Measurements from ENCODE around the gene LRRC74A. TPM values are rescaled to one million over a fixed set of nuclear protein-coding genes. Genes with fewer than 3 reads are reported as not detected.

The LRRC74A gene
- total and polyA plus RNA-seq, 2 experiments from 2014 or later = not detected

DNA sequence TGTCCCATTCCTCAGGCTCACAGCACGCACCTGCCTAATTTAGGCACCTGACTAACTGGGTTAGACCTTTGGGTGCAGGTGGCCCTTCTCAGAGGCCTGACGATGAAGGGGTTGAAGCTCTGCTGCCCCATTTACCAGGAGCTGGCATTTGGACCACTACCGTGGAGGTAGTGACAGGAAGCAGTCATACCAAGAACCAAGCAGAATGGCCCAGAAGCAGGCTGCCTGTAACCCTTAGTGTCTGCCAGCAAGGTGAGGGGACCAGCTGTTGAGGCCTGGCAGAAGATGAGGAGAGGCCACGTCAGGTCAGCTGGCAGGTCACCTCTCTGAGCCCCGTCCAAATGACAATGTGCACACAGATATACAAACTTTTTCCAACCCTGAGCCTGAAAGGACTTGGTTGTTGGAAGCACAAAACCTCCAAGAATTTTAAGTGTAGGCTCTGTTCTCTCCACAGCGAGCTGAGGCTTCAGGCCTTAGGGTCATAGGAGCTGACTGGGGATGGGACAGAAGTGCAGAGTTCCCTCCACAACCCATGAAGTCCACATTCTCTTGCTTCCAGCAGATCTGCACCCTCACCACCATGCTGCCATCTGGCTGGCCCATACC lies 41.8 kb upstream of the LRRC74A start:
- H4K20me1 ChIP-seq (replicated peaks; ENCODE audit: insufficient read depth) = 0 out of 2 replicates have a peak, but pooled peaks cover 3% of the 10 kb centered on the region
- TF ChIP-seq POLR2AphosphoS5 (IDR thresholded peaks at IDR 0.05; ENCODE audit: low read depth) = no peak
- peaks cover 4% of the 10 kb centered on the region; the same call in 1 of the 2 replicates for H3K36me3 ChIP-seq (ENCODE audit: insufficient read depth)
- Mint-ChIP-seq H3K27me3 (ENCODE audit: insufficient read depth, low read depth, poor library complexity) (peaks cover 5% of the 10 kb centered on the region), H3K4me1 (peaks cover 12% of the 10 kb centered on the region; the same call in 2 of the 3 replicates), H3K9me3 (no peaks in the 10 kb centered on the region), H3K4me3 (no peak overlapping the region), H3K27ac (no peak overlapping the region), H3K36me3 (ENCODE audit: low read depth) (peaks cover 47% of the 10 kb centered on the region)
- DNase-seq (ENCODE audit: low spot score) = no peak
- no peaks in the 10 kb centered on the region for H3F3A ChIP-seq (replicated peaks; ENCODE audit: low read depth)
- no peak overlapping the region for H3K4me2 ChIP-seq
- H3K79me2 ChIP-seq (replicated peaks; ENCODE audit: insufficient read depth) = no peaks in the 10 kb centered on the region
- no peak for ATAC-seq
- no peaks in the 10 kb centered on the region for H3K9me2 ChIP-seq (ENCODE audit: insufficient read depth)
- no peak overlapping the region for H3K27ac ChIP-seq (ENCODE audit: low read depth)
- no peak overlapping the region for H3K4me3 ChIP-seq
- no peaks in the 10 kb centered on the region for H3K27me3 ChIP-seq (ENCODE audit: insufficient read depth)
- no peak overlapping the region for H2AFZ ChIP-seq
- H3K4me1 ChIP-seq (ENCODE audit: insufficient read depth) = no peaks in the 10 kb centered on the region

DNA sequence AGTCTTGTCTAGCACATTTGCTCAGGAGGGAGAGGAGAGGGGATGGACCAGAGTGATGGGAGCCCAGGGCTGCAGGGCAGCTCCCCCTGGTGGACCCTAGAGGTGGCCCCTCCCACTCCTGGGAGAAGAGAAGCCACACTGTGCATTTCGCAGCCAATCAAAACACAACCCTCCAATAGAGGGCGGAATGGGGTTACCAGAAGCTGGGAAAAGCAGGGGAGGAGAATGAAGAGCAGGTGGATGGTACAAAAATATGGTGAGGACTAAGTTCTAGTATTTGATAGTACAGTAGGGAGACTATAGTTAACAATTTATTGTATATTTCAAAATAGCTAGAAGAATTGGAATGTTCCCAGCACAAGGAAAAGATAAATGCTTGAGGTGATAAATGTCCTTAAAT lies 41.3 kb upstream of the LRRC74A start:
- Histone ChIP-seq H3K79me2 (replicated peaks; ENCODE audit: insufficient read depth) (no peaks in the 10 kb centered on the region), H3K27me3 (ENCODE audit: insufficient read depth) (no peaks in the 10 kb centered on the region), H4K20me1 (replicated peaks; ENCODE audit: insufficient read depth) (peaks cover 3% of the 10 kb centered on the region; the same call in 1 of the 2 replicates), H3K27ac (ENCODE audit: low read depth) (no peak overlapping the region), H3K4me3 (no peak overlapping the region), H3K9me2 (ENCODE audit: insufficient read depth) (no peaks in the 10 kb centered on the region), H3K4me1 (ENCODE audit: insufficient read depth) (no peaks in the 10 kb centered on the region), H2AFZ (no peak overlapping the region), H3K4me2 (no peak overlapping the region), H3F3A (replicated peaks; ENCODE audit: low read depth) (no peaks in the 10 kb centered on the region), H3K36me3 (ENCODE audit: insufficient read depth) (peaks cover 4% of the 10 kb centered on the region; the same call in 1 of the 2 replicates)
- TF ChIP-seq, protein P1, sequence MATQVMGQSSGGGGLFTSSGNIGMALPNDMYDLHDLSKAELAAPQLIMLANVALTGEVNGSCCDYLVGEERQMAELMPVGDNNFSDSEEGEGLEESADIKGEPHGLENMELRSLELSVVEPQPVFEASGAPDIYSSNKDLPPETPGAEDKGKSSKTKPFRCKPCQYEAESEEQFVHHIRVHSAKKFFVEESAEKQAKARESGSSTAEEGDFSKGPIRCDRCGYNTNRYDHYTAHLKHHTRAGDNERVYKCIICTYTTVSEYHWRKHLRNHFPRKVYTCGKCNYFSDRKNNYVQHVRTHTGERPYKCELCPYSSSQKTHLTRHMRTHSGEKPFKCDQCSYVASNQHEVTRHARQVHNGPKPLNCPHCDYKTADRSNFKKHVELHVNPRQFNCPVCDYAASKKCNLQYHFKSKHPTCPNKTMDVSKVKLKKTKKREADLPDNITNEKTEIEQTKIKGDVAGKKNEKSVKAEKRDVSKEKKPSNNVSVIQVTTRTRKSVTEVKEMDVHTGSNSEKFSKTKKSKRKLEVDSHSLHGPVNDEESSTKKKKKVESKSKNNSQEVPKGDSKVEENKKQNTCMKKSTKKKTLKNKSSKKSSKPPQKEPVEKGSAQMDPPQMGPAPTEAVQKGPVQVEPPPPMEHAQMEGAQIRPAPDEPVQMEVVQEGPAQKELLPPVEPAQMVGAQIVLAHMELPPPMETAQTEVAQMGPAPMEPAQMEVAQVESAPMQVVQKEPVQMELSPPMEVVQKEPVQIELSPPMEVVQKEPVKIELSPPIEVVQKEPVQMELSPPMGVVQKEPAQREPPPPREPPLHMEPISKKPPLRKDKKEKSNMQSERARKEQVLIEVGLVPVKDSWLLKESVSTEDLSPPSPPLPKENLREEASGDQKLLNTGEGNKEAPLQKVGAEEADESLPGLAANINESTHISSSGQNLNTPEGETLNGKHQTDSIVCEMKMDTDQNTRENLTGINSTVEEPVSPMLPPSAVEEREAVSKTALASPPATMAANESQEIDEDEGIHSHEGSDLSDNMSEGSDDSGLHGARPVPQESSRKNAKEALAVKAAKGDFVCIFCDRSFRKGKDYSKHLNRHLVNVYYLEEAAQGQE (IDR thresholded peaks at IDR 0.05; ENCODE audit: unreplicated experiment) = no peak
- no peak for TF ChIP-seq ZNF114 (CRISPR knock-in tag; IDR thresholded peaks at IDR 0.05)
- TF ChIP-seq, protein P2, sequence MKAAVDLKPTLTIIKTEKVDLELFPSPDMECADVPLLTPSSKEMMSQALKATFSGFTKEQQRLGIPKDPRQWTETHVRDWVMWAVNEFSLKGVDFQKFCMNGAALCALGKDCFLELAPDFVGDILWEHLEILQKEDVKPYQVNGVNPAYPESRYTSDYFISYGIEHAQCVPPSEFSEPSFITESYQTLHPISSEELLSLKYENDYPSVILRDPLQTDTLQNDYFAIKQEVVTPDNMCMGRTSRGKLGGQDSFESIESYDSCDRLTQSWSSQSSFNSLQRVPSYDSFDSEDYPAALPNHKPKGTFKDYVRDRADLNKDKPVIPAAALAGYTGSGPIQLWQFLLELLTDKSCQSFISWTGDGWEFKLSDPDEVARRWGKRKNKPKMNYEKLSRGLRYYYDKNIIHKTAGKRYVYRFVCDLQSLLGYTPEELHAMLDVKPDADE (IDR thresholded peaks at IDR 0.05) = no peak
- TF ChIP-seq, protein P3, sequence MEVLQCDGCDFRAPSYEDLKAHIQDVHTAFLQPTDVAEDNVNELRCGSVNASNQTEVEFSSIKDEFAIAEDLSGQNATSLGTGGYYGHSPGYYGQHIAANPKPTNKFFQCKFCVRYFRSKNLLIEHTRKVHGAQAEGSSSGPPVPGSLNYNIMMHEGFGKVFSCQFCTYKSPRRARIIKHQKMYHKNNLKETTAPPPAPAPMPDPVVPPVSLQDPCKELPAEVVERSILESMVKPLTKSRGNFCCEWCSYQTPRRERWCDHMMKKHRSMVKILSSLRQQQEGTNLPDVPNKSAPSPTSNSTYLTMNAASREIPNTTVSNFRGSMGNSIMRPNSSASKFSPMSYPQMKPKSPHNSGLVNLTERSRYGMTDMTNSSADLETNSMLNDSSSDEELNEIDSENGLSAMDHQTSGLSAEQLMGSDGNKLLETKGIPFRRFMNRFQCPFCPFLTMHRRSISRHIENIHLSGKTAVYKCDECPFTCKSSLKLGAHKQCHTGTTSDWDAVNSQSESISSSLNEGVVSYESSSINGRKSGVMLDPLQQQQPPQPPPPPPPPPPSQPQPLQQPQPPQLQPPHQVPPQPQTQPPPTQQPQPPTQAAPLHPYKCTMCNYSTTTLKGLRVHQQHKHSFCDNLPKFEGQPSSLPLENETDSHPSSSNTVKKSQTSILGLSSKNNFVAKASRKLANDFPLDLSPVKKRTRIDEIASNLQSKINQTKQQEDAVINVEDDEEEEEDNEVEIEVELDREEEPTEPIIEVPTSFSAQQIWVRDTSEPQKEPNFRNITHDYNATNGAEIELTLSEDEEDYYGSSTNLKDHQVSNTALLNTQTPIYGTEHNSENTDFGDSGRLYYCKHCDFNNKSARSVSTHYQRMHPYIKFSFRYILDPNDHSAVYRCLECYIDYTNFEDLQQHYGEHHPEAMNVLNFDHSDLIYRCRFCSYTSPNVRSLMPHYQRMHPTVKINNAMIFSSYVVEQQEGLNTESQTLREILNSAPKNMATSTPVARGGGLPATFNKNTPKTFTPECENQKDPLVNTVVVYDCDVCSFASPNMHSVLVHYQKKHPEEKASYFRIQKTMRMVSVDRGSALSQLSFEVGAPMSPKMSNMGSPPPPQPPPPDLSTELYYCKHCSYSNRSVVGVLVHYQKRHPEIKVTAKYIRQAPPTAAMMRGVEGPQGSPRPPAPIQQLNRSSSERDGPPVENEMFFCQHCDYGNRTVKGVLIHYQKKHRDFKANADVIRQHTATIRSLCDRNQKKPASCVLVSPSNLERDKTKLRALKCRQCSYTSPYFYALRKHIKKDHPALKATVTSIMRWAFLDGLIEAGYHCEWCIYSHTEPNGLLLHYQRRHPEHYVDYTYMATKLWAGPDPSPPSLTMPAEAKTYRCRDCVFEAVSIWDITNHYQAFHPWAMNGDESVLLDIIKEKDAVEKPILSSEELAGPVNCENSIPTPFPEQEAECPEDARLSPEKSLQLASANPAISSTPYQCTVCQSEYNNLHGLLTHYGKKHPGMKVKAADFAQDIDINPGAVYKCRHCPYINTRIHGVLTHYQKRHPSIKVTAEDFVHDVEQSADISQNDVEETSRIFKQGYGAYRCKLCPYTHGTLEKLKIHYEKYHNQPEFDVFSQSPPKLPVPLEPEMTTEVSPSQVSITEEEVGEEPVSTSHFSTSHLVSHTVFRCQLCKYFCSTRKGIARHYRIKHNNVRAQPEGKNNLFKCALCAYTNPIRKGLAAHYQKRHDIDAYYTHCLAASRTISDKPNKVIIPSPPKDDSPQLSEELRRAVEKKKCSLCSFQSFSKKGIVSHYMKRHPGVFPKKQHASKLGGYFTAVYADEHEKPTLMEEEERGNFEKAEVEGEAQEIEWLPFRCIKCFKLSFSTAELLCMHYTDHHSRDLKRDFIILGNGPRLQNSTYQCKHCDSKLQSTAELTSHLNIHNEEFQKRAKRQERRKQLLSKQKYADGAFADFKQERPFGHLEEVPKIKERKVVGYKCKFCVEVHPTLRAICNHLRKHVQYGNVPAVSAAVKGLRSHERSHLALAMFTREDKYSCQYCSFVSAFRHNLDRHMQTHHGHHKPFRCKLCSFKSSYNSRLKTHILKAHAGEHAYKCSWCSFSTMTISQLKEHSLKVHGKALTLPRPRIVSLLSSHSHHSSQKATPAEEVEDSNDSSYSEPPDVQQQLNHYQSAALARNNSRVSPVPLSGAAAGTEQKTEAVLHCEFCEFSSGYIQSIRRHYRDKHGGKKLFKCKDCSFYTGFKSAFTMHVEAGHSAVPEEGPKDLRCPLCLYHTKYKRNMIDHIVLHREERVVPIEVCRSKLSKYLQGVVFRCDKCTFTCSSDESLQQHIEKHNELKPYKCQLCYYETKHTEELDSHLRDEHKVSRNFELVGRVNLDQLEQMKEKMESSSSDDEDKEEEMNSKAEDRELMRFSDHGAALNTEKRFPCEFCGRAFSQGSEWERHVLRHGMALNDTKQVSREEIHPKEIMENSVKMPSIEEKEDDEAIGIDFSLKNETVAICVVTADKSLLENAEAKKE (CRISPR knock-in tag; IDR thresholded peaks at IDR 0.05) = no peak
- TF ChIP-seq, protein P4, sequence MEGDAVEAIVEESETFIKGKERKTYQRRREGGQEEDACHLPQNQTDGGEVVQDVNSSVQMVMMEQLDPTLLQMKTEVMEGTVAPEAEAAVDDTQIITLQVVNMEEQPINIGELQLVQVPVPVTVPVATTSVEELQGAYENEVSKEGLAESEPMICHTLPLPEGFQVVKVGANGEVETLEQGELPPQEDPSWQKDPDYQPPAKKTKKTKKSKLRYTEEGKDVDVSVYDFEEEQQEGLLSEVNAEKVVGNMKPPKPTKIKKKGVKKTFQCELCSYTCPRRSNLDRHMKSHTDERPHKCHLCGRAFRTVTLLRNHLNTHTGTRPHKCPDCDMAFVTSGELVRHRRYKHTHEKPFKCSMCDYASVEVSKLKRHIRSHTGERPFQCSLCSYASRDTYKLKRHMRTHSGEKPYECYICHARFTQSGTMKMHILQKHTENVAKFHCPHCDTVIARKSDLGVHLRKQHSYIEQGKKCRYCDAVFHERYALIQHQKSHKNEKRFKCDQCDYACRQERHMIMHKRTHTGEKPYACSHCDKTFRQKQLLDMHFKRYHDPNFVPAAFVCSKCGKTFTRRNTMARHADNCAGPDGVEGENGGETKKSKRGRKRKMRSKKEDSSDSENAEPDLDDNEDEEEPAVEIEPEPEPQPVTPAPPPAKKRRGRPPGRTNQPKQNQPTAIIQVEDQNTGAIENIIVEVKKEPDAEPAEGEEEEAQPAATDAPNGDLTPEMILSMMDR (conservative IDR thresholded peaks at IDR 0.05; ENCODE audit: low read depth in 2 of 2) = peak; percentile 95 to 99
- no peak overlapping the region for H3K4me3 Mint-ChIP-seq
- DNase-seq (ENCODE audit: low spot score) = peak; percentile 95
- no peaks in the 10 kb centered on the region for H3K9me3 Mint-ChIP-seq
- H3K27ac Mint-ChIP-seq = no peak overlapping the region
- peaks cover 5% of the 10 kb centered on the region for H3K27me3 Mint-ChIP-seq (ENCODE audit: insufficient read depth, low read depth, poor library complexity)
- peaks cover 12% of the 10 kb centered on the region; the same call in 2 of the 3 replicates for H3K4me1 Mint-ChIP-seq
- peak; percentile 99 for ATAC-seq
- peaks cover 48% of the 10 kb centered on the region for H3K36me3 Mint-ChIP-seq (ENCODE audit: low read depth)
